ENCODE measurements around the gene TM7SF2.

Gene TM7SF2

DNA sequence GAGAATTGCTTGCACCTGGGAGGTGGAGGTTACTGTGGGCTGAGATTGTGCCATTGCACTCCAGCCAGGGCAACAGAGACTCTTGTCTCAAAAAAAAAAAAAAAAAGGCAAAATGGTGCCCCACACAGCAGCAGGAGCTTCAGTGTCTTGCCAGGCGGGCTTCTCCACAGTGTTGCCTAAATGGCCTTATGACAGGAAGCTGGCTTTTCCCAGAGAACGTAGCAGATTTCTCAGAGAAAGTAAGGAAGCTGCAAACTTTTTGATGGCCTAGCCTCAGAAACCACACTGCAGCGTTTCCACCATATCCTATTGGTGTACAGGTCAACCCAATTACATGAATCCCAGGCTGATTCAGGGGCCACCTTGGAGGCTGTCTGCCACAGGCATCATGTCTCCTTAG lies 45.7 kb downstream of the TM7SF2 start:
- Histone ChIP-seq H3K27me3 (replicated peaks in 2 of 5; ENCODE audit: control insufficient read depth in 4 of 5, insufficient read depth in 5 of 5, low read length in 4 of 5) (no peaks in the 10 kb centered on the region), H3K4me1 (ENCODE audit: control extremely low read depth in 1 of 4, control insufficient read depth in 4 of 4, insufficient read depth in 4 of 4, low read length in 3 of 4) (peaks cover 0 to 13% (median 5%) of the 10 kb centered on the region in 4 experiments), H3K36me3 (ENCODE audit: control insufficient read depth in 4 of 4, insufficient read depth in 4 of 4, low read length in 3 of 4) (no peaks in the 10 kb centered on the region), H3K4me3 (ENCODE audit: control insufficient read depth in 1 of 7, extremely low read depth in 1 of 7, insufficient read depth in 4 of 7, low read depth in 2 of 7, low read length in 6 of 7) (no peak overlapping the region), H3K27ac (ENCODE audit: insufficient read depth in 1 of 2, low read depth in 1 of 2, low read length in 2 of 2, poor library complexity in 1 of 2, severe bottlenecking in 2 of 2) (no peak overlapping the region), H3K9me3 (ENCODE audit: control extremely low read depth in 1 of 5, control insufficient read depth in 4 of 5, insufficient read depth in 2 of 5, low read depth in 1 of 5, low read length in 4 of 5) (no peaks in the 10 kb centered on the region)
- POLR2A ChIA-PET: interaction anchor here (0.6 kb wide), 1 partner anchor 12 kb away, joined by 3 read pairs; no protein-coding TSS in a partner anchor
- CTCF ChIA-PET: interaction anchor here (0.6 to 1.0 kb wide), 2 partner anchors 18 to 45 kb away, joined by 3 to 4 read pairs; no protein-coding TSS in a partner anchor
- no peak for DNase-seq
- WGBS (ENCODE audit: insufficient coverage): 70% methylated on average over 3 of the region's 3 CpGs

DNA sequence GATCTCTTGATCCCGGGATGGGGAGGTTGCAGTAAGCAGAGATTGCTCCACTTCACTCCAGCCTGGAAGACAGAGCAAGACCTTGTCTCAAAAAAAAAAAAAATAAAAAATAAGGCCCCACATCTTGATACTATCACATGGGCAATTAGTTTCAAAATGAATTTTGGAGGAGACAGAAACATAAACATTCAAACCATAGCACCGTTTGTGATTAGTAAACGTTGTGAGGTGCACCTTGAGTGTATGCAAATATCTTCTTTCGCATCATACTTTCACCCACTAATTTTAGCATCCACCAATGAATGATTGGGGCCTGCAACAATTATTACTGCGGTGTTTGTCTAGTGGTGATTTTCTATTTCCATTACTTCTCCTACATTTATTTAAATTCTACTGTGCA lies 47.3 kb downstream of the TM7SF2 start:
- POLR2A ChIA-PET: no interaction called here
- WGBS (ENCODE audit: insufficient coverage): 80% methylated on average over 1 of the region's 5 CpGs
- CTCF ChIA-PET: no interaction called here

DNA sequence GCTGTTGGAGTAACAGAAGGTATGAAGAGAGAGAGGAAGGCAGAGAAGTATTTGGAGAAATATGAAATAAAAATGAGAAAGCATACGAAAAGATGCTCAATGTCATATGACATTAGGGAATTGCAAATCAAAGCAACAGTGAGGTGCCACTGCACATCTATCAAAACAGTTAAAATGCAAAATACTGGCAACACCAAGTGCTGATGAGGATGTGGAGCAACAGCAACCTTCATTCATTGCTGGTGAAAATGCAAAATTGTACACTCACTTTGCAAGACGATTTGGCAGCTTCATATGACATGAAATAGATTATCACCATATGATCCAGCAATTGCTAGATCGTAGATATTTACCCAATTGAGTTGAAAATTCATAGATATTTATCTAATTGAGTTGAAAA lies 49.0 kb downstream of the TM7SF2 start:
- H3K4me3 ChIP-seq (ENCODE audit: control insufficient read depth in 1 of 7, extremely low read depth in 1 of 7, insufficient read depth in 4 of 7, low read depth in 2 of 7, low read length in 6 of 7): no peak overlapping the region
- peaks cover 0 to 5% (median 0%) of the 10 kb centered on the region in 4 experiments for H3K4me1 ChIP-seq (ENCODE audit: control extremely low read depth in 1 of 4, control insufficient read depth in 4 of 4, insufficient read depth in 4 of 4, low read length in 3 of 4)
- no peaks in the 10 kb centered on the region for H3K9me3 ChIP-seq (ENCODE audit: control extremely low read depth in 1 of 5, control insufficient read depth in 4 of 5, insufficient read depth in 2 of 5, low read depth in 1 of 5, low read length in 4 of 5)
- WGBS (ENCODE audit: insufficient coverage): 92% methylated on average over 2 of the region's 3 CpGs
- no peaks in the 10 kb centered on the region for H3K36me3 ChIP-seq (ENCODE audit: control insufficient read depth in 4 of 4, insufficient read depth in 4 of 4, low read length in 3 of 4)
- POLR2A ChIA-PET: no interaction called here
- H3K27ac ChIP-seq (ENCODE audit: insufficient read depth in 1 of 2, low read depth in 1 of 2, low read length in 2 of 2, poor library complexity in 1 of 2, severe bottlenecking in 2 of 2): no peak overlapping the region
- CTCF ChIA-PET: no interaction called here
- no peak for DNase-seq
- no peaks in the 10 kb centered on the region for H3K27me3 ChIP-seq (replicated peaks in 2 of 5; ENCODE audit: control insufficient read depth in 4 of 5, insufficient read depth in 5 of 5, low read length in 4 of 5)

More for the DNA sequence above, 47.3 kb downstream of the TM7SF2 start:
- Histone ChIP-seq H3K4me3 (ENCODE audit: control insufficient read depth in 1 of 7, extremely low read depth in 1 of 7, insufficient read depth in 4 of 7, low read depth in 2 of 7, low read length in 6 of 7) (no peak overlapping the region), H3K27me3 (replicated peaks in 2 of 5; ENCODE audit: control insufficient read depth in 4 of 5, insufficient read depth in 5 of 5, low read length in 4 of 5) (no peaks in the 10 kb centered on the region), H3K4me1 (ENCODE audit: control extremely low read depth in 1 of 4, control insufficient read depth in 4 of 4, insufficient read depth in 4 of 4, low read length in 3 of 4) (peaks cover 0 to 5% (median 0%) of the 10 kb centered on the region in 4 experiments), H3K9me3 (ENCODE audit: control extremely low read depth in 1 of 5, control insufficient read depth in 4 of 5, insufficient read depth in 2 of 5, low read depth in 1 of 5, low read length in 4 of 5) (no peaks in the 10 kb centered on the region), H3K36me3 (ENCODE audit: control insufficient read depth in 4 of 4, insufficient read depth in 4 of 4, low read length in 3 of 4) (no peaks in the 10 kb centered on the region), H3K27ac (ENCODE audit: insufficient read depth in 1 of 2, low read depth in 1 of 2, low read length in 2 of 2, poor library complexity in 1 of 2, severe bottlenecking in 2 of 2) (no peak overlapping the region)
- DNase-seq: no peak

DNA sequence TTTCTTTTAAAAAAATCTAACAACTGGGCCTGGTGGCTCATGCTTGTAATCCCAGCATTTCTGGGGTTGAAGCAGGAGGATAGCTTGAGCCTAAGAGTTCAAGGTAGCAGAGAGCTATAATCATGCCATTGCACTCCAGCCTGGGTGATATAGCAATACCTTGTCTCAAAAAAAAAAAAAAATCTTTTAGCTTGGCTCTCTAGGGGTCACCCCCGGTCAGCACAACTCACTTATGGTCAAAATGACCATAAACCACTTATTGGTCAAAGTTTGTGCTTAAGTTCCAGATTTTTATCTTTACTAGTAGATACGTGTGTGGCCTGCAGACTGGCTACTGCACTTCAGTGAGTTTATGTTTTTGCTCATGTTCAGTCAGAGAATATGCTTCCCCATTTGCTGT lies 52.0 kb downstream of the TM7SF2 start:
- H3K27ac ChIP-seq (ENCODE audit: insufficient read depth in 1 of 2, low read depth in 1 of 2, low read length in 2 of 2, poor library complexity in 1 of 2, severe bottlenecking in 2 of 2): no peak overlapping the region
- POLR2A ChIA-PET: interaction anchor here (0.7 kb wide), 1 partner anchor 12 kb away, joined by 4 read pairs; no protein-coding TSS in a partner anchor
- H3K4me1 ChIP-seq (ENCODE audit: control extremely low read depth in 1 of 4, control insufficient read depth in 4 of 4, insufficient read depth in 4 of 4, low read length in 3 of 4): peaks cover 0 to 7% (median under 1%) of the 10 kb centered on the region in 4 experiments
- CTCF ChIA-PET: interaction anchor here (0.7 to 2.3 kb wide), 3 partner anchors 12 to 17 kb away, joined by 3 to 5 read pairs (median 5); no protein-coding TSS in a partner anchor
- no peaks in the 10 kb centered on the region for H3K9me3 ChIP-seq (ENCODE audit: control extremely low read depth in 1 of 5, control insufficient read depth in 4 of 5, insufficient read depth in 2 of 5, low read depth in 1 of 5, low read length in 4 of 5)
- no peaks in the 10 kb centered on the region for H3K27me3 ChIP-seq (replicated peaks in 2 of 5; ENCODE audit: control insufficient read depth in 4 of 5, insufficient read depth in 5 of 5, low read length in 4 of 5)
- WGBS (ENCODE audit: insufficient coverage): no CpG with 5 or more reads among the region's 2 CpGs
- H3K4me3 ChIP-seq (ENCODE audit: control insufficient read depth in 1 of 7, extremely low read depth in 1 of 7, insufficient read depth in 4 of 7, low read depth in 2 of 7, low read length in 6 of 7): no peak overlapping the region
- H3K36me3 ChIP-seq (ENCODE audit: control insufficient read depth in 4 of 4, insufficient read depth in 4 of 4, low read length in 3 of 4): no peaks in the 10 kb centered on the region
- no peak for DNase-seq

Data from common myeloid progenitor, CD34-positive (primary cell).